B cell (primary cell): ENCODE data around the gene JAML. TPM values are rescaled to one million over a fixed set of nuclear protein-coding genes. Genes with fewer than 3 reads are reported as not detected.

Source experiments
- ATAC-seq: fragments of 200-7000 bp; cut with Tn5 transposase; one replicate; pipeline ENCODE4 v1.10.0; 2021; ENCODE audit warnings: low read depth, mild to moderate bottlenecking, moderate number of reproducible peaks, moderate library complexity
- CTCF ChIA-PET: fragments of 350-600 bp; sonication (Branson Sonifier 250); formaldehyde crosslinking; loops from one replicate; lab custom pipeline; 2021; ENCODE audit warnings: antibody characterized with exemption, inconsistent platforms; lab: Charles Lee
- POLR2A ChIA-PET: fragments of 350-600 bp; sonication (Branson Sonifier 250); formaldehyde crosslinking; loops from one replicate; lab custom pipeline; 2021; ENCODE audit warnings: antibody characterized with exemption; lab: Charles Lee
- DNase-seq: peaks from one replicate; pipeline ENCODE4 v3.0.0; 2013
- H2AFZ ChIP-seq: 2 replicates; pipeline ENCODE4 v1.6.1; 2012; ENCODE audit warnings: mild to moderate bottlenecking, low read depth, low read length; ENCODE audit not compliant: insufficient read depth, poor library complexity, severe bottlenecking
- H3K27ac ChIP-seq, 2 donors: 1 replicate in 1 of 2; 2 replicates in 1 of 2; pipeline ENCODE4 v1.5.1; 2012 to 2013; ENCODE audit warnings: low read length in 2 of 2, mild to moderate bottlenecking in 2 of 2, moderate library complexity in 1 of 2
- H3K27me3 ChIP-seq, 4 experiments: fragments of 200-600 bp in 1 of 4; sonication (generic) in 1 of 4; replicated peaks in 1 of 4; 1 replicate in 2 of 4; 2 replicates in 2 of 4; pipeline versions ENCODE4 v1.6.1 to v1.7.0; 2013 to 2016; ENCODE audit warnings: low read length in 3 of 4, mild to moderate bottlenecking in 2 of 4, mixed read lengths in 1 of 4, moderate library complexity in 1 of 4; ENCODE audit not compliant: insufficient read depth in 4 of 4, control insufficient read depth in 3 of 4; ENCODE audit errors: control extremely low read depth in 1 of 4
- H3K36me3 ChIP-seq, 2 experiments: replicated peaks in 1 of 2; 1 replicate in 1 of 2; 2 replicates in 1 of 2; pipeline versions ENCODE4 v1.6.1 to v1.7.1; 2013; ENCODE audit warnings: low read length in 1 of 2; ENCODE audit not compliant: insufficient read depth in 2 of 2, control insufficient read depth in 1 of 2; ENCODE audit errors: control extremely low read depth in 1 of 2, extremely low read depth in 1 of 2
- H3K4me1 ChIP-seq, 2 donors: fragments of 200-600 bp in 1 of 2; sonication (generic) in 1 of 2; 1 replicate in 1 of 2; 2 replicates in 1 of 2; pipeline versions ENCODE4 v1.5.1 to v1.6.1; 2013 to 2017; ENCODE audit warnings: low read length in 2 of 2; ENCODE audit not compliant: control insufficient read depth in 2 of 2, insufficient read depth in 2 of 2
- H3K4me2 ChIP-seq: replicated peaks from 2 replicates; pipeline ENCODE3; 2012; ENCODE audit warnings: mild to moderate bottlenecking, low read depth, low read length; ENCODE audit not compliant: poor library complexity, severe bottlenecking
- H3K4me3 ChIP-seq, 5 experiments: fragments of 200-600 bp in 1 of 5; sonication (generic) in 1 of 5; 1 replicate in 3 of 5; 2 replicates in 2 of 5; pipeline versions ENCODE4 v1.5.1 to v1.7.0; 2011 to 2016; ENCODE audit warnings: low read length in 4 of 5, mild to moderate bottlenecking in 4 of 5, low read depth in 2 of 5, control low read depth in 1 of 5, moderate library complexity in 1 of 5; ENCODE audit not compliant: insufficient read depth in 1 of 5; ENCODE audit errors: control extremely low read depth in 1 of 5, extremely low read depth in 1 of 5
- H3K79me2 ChIP-seq: fragments of 200-600 bp; sonication (generic); one replicate; pipeline ENCODE4 v1.6.0; 2016; ENCODE audit warnings: low read length; ENCODE audit not compliant: control insufficient read depth, insufficient read depth
- H3K9ac ChIP-seq: fragments of 200-600 bp; sonication (generic); 2 replicates; pipeline ENCODE4 v1.6.1; 2017; ENCODE audit warnings: mild to moderate bottlenecking, low read length, moderate library complexity
- H3K9me3 ChIP-seq, 3 donors: one replicate each; pipeline versions ENCODE4 v1.6.1 to v1.7.1; 2013; ENCODE audit warnings: low read length in 2 of 3; ENCODE audit not compliant: control insufficient read depth in 2 of 3, insufficient read depth in 1 of 3; ENCODE audit errors: control extremely low read depth in 1 of 3
- H4K20me1 ChIP-seq: 2 replicates; pipeline ENCODE4 v1.6.0; 2012; ENCODE audit warnings: mild to moderate bottlenecking, low read length; ENCODE audit not compliant: insufficient read depth, control insufficient read depth, poor library complexity, severe bottlenecking
- H3K27ac Mint-ChIP-seq: one replicate; pipeline ENCODE4 v1.8.0; 2021; ENCODE audit warnings: mixed read lengths
- H3K27me3 Mint-ChIP-seq: one replicate; pipeline ENCODE4 v1.8.0; 2021; ENCODE audit warnings: mixed read lengths
- H3K4me1 Mint-ChIP-seq: one replicate; pipeline ENCODE4 v1.8.0; 2021; ENCODE audit warnings: mixed read lengths
- H3K4me3 Mint-ChIP-seq: one replicate; pipeline ENCODE4 v1.8.0; 2021; ENCODE audit warnings: mixed read lengths
- H3K9me3 Mint-ChIP-seq: one replicate; pipeline ENCODE4 v1.8.0; 2022; ENCODE audit warnings: mixed read lengths; ENCODE audit not compliant: insufficient read depth
- EZH2 ChIP-seq: IDR thresholded peaks from 2 replicates; pipeline ENCODE4 v1.6.1; 2012; ENCODE audit warnings: borderline replicate concordance, low read depth, mild to moderate bottlenecking, moderate library complexity, low read length; ENCODE audit not compliant: insufficient read depth, poor library complexity, severe bottlenecking
- WGBS: methylation state at CpG from one replicate; pipeline ENCODE4 v1.1.5; 2013; ENCODE audit warnings: missing lambda C conversion rate; ENCODE audit not compliant: insufficient coverage; 5-methylcytosine and 5-hydroxymethylcytosine counted together
- intact Hi-C: fragments of 100-400 bp; cut with micrococcal nuclease; formaldehyde crosslinking; loops from one replicate; pipeline ENCODE4 v1.10.0; 2022
- polyA plus RNA-seq: library from polyadenylated mRNA; depleted of rRNA; stranded (reverse); fragments of >200 nt; gene quantifications from 2 replicates; pipeline ENCODE4 v1.2.3, GENCODE V29; 2012
- total RNA-seq, 2 donors: library from RNA; stranded (reverse); fragments of 120-200 nt in 1 of 2; gene quantifications; 1 replicate in 1 of 2; 2 replicates in 1 of 2; pipeline versions ENCODE4 v1.2.3 to v1.2.4, GENCODE V29; 2013 to 2022
- TF ChIP-seq, protein P1 (sequence below): fragments of 200-600 bp; IDR thresholded peaks from one replicate; pipeline ENCODE4 v1.8.0; 2022; ENCODE audit warnings: antibody characterized with exemption, mild to moderate bottlenecking

JAML gene
- total and polyA plus RNA-seq, 2 donors (not counting 1 experiment from before 2014, with no cell fraction given), result 1.0 to 9.6 TPM

DNA sequence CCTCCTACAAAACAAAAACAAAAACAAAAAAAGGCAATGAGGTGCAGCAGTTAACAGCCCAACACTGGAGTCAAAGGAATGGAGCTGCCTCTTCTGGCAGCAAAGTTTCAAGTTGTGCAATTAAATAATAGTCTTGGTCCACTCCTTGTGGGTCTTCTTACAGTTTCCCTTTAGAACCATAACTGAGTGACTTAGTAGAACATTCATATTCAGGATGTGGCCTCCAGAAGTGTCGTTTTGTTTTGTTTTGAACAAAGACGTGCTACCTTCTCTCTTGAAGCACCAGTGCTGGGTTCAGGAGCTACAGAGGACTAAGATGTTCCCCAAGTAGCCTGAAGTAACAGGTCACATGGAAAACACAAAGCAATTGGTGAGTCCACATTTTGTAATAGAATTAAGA, 2.0 kb upstream of the JAML start:
- Mint-ChIP-seq H3K27me3 (peaks cover 16% of the 10 kb centered on the region), H3K9me3 (no peaks in the 10 kb centered on the region), H3K4me3 (peak overlapping the region; percentile 18), H3K4me1 (peaks cover 60% of the 10 kb centered on the region), H3K27ac (no peak overlapping the region)
- no peak overlapping the region for H3K4me3 ChIP-seq
- no peak overlapping the region for H3K27ac ChIP-seq
- no peaks in the 10 kb centered on the region for H3K79me2 ChIP-seq
- ChIA-PET CTCF (interaction anchor here (1.4 to 3.4 kb wide), 2 partner anchors 25 to 28 kb away, joined by 3 to 20 read pairs; no protein-coding TSS in a partner anchor), POLR2A (no interaction called here)
- peaks cover 62 to 65% of the 10 kb centered on the region in 2 donors for H3K4me1 ChIP-seq
- intact Hi-C loops, result loop anchor here (2.0 to 10.0 kb wide), 3 partner anchors 14 to 212 kb away; no protein-coding TSS in a partner anchor
- no peak overlapping the region for H2AFZ ChIP-seq
- no peaks in the 10 kb centered on the region for H3K9me3 ChIP-seq
- peaks cover 0 to 12% (median 8%) of the 10 kb centered on the region in 4 experiments for H3K27me3 ChIP-seq
- DNase-seq, result no peak
- peak overlapping the region; percentile 56 for H3K4me2 ChIP-seq
- WGBS, result 33% methylated on average over 1 of the region's 2 CpGs
- TF ChIP-seq EZH2, result no peak
- TF ChIP-seq, protein P1, sequence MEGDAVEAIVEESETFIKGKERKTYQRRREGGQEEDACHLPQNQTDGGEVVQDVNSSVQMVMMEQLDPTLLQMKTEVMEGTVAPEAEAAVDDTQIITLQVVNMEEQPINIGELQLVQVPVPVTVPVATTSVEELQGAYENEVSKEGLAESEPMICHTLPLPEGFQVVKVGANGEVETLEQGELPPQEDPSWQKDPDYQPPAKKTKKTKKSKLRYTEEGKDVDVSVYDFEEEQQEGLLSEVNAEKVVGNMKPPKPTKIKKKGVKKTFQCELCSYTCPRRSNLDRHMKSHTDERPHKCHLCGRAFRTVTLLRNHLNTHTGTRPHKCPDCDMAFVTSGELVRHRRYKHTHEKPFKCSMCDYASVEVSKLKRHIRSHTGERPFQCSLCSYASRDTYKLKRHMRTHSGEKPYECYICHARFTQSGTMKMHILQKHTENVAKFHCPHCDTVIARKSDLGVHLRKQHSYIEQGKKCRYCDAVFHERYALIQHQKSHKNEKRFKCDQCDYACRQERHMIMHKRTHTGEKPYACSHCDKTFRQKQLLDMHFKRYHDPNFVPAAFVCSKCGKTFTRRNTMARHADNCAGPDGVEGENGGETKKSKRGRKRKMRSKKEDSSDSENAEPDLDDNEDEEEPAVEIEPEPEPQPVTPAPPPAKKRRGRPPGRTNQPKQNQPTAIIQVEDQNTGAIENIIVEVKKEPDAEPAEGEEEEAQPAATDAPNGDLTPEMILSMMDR, result no peak
- H3K9ac ChIP-seq, result no peak overlapping the region
- H3K36me3 ChIP-seq, result no peaks in the 10 kb centered on the region
- ATAC-seq, result no peak
- H4K20me1 ChIP-seq, result no peaks in the 10 kb centered on the region

DNA sequence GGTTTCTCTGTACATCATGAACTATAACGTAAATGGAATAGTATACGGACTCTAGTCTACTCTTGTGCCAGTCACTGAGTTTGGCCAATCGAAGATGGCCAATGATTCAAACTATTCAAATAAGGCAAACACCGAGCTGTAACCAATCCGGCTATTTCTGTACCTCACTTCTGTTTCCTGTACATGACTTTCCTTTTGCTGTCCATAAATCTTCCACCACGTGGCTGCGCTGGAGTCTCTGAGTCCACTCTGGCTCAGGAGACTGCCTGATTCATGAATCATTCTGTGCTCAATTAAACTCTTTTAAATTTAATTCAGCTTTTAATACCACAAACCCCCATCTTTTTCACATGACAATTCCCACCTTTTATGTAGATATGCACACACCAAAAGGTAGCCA, 1.5 kb upstream of the JAML start:
- ATAC-seq (no peak), DNase-seq (no peak)
- TF ChIP-seq, protein P1, result no peak
- no peak for TF ChIP-seq EZH2
- Histone ChIP-seq H3K27ac (no peak overlapping the region), H4K20me1 (no peaks in the 10 kb centered on the region), H3K36me3 (no peaks in the 10 kb centered on the region), H3K4me2 (peak overlapping the region; percentile 56), H3K4me1 (peaks cover 62 to 65% of the 10 kb centered on the region in 2 donors), H3K79me2 (no peaks in the 10 kb centered on the region), H3K4me3 (no peak overlapping the region), H3K27me3 (peaks cover 0 to 17% (median 13%) of the 10 kb centered on the region in 4 experiments), H2AFZ (no peak overlapping the region), H3K9me3 (no peaks in the 10 kb centered on the region), H3K9ac (no peak overlapping the region)
- 41% methylated on average over 7 of the region's 7 CpGs for WGBS
- Mint-ChIP-seq H3K4me1 (peaks cover 60% of the 10 kb centered on the region), H3K4me3 (peak overlapping the region; percentile 18), H3K27ac (no peak overlapping the region), H3K9me3 (no peaks in the 10 kb centered on the region), H3K27me3 (peaks cover 20% of the 10 kb centered on the region)
- intact Hi-C loops, result loop anchor here (2.0 to 10.0 kb wide), 3 partner anchors 15 to 211 kb away; no protein-coding TSS in a partner anchor
- ChIA-PET CTCF (interaction anchor here (1.4 to 3.4 kb wide), 2 partner anchors 24 to 28 kb away, joined by 3 to 20 read pairs; no protein-coding TSS in a partner anchor), POLR2A (interaction anchor here (0.7 kb wide), 1 partner anchor 15 kb away, joined by 3 read pairs; no protein-coding TSS in a partner anchor)
